CD8-positive, alpha-beta memory T cell (primary cell): ENCODE data around the gene TRIM67. TPM values are rescaled to one million over a fixed set of nuclear protein-coding genes. Genes with fewer than 3 reads are reported as not detected.
A peak's percentile ranks its signal among the peaks of the same experiment; 100 is the strongest.
"Not testable (repeated sequence)": the region's sequence is repeated elsewhere in the genome, so short reads cannot be mapped to it uniquely, and the experiment has no call there.

Experiments used
- CTCF ChIA-PET: fragments of 350-600 bp; sonication (Branson Sonifier 250); formaldehyde crosslinking; loops from one replicate; lab custom pipeline; 2021; ENCODE audit warnings: antibody characterized with exemption; lab: Charles Lee
- POLR2A ChIA-PET: fragments of 350-600 bp; sonication (Branson Sonifier 250); formaldehyde crosslinking; loops from one replicate; lab custom pipeline; 2021; ENCODE audit warnings: antibody characterized with exemption; lab: Charles Lee
- DNase-seq, 5 donors: peaks; one replicate each; pipeline versions ENCODE4 v3.0.0 to v3.0.0-alpha.2; 2020 to 2022; ENCODE audit warnings: mixed read lengths in 1 of 5
- H3K27ac ChIP-seq: one replicate; pipeline ENCODE4 v1.7.0; 2013; ENCODE audit warnings: low read depth, mild to moderate bottlenecking, low read length, moderate library complexity
- H3K27me3 ChIP-seq: 2 replicates; pipeline ENCODE4 v1.7.0; 2013; ENCODE audit warnings: low read length, mild to moderate bottlenecking; ENCODE audit not compliant: insufficient read depth, poor library complexity, severe bottlenecking
- H3K36me3 ChIP-seq: 2 replicates; pipeline ENCODE4 v1.7.0; 2013; ENCODE audit warnings: mild to moderate bottlenecking, low read length, moderate library complexity; ENCODE audit not compliant: insufficient read depth
- H3K4me1 ChIP-seq: 2 replicates; pipeline ENCODE4 v1.7.0; 2013; ENCODE audit warnings: mild to moderate bottlenecking, low read length, moderate library complexity; ENCODE audit not compliant: insufficient read depth
- H3K4me3 ChIP-seq: 2 replicates; pipeline ENCODE4 v1.7.0; 2013; ENCODE audit warnings: mild to moderate bottlenecking, low read length
- H3K9me3 ChIP-seq: 2 replicates; pipeline ENCODE4 v1.7.0; 2013; ENCODE audit warnings: mild to moderate bottlenecking, low read length
- H3K27ac Mint-ChIP-seq, 8 donors: one replicate each; pipeline ENCODE4 v1.8.0; 2020 to 2021; ENCODE audit warnings: mixed read lengths in 8 of 8, mild to moderate bottlenecking in 6 of 8, inconsistent platforms in 3 of 8, moderate library complexity in 3 of 8
- H3K27me3 Mint-ChIP-seq, 2 donors: one replicate each; pipeline ENCODE4 v1.8.0; 2020 to 2021; ENCODE audit warnings: mixed read lengths in 2 of 2, mild to moderate bottlenecking in 1 of 2, moderate library complexity in 1 of 2
- H3K36me3 Mint-ChIP-seq, 3 donors: one replicate each; pipeline ENCODE4 v1.8.0; 2020 to 2021; ENCODE audit warnings: mixed read lengths in 3 of 3, inconsistent platforms in 1 of 3, mild to moderate bottlenecking in 1 of 3
- H3K4me1 Mint-ChIP-seq, 3 donors: one replicate each; pipeline ENCODE4 v1.8.0; 2020 to 2021; ENCODE audit warnings: mixed read lengths in 3 of 3, inconsistent platforms in 1 of 3, mild to moderate bottlenecking in 1 of 3
- H3K4me3 Mint-ChIP-seq, 7 donors: one replicate each; pipeline ENCODE4 v1.8.0; 2020 to 2021; ENCODE audit warnings: mixed read lengths in 7 of 7, mild to moderate bottlenecking in 6 of 7, moderate library complexity in 4 of 7, inconsistent platforms in 2 of 7
- H3K9me3 Mint-ChIP-seq, 5 donors: one replicate each; pipeline ENCODE4 v1.8.0; 2020 to 2022; ENCODE audit warnings: mixed read lengths in 5 of 5, mild to moderate bottlenecking in 3 of 5, moderate library complexity in 2 of 5, inconsistent platforms in 1 of 5
- polyA plus RNA-seq: library from polyadenylated mRNA; unstranded; fragments of 300-500 nt; fragmentation: Illumina TruSeq; gene quantifications from one replicate; pipeline ENCODE4 v1.2.3, GENCODE V29; 2021
- total RNA-seq, 2 experiments: library from RNA; stranded (reverse); gene quantifications; one replicate each; pipeline ENCODE4 v1.2.3, GENCODE V29; 2021

The TRIM67 gene
- total and polyA plus RNA-seq, 3 experiments from 2014 or later, result not detected

GRCh38 chr1:231128471-231128870 is 33.4 kb upstream of the TRIM67 start:
- H3K4me3 ChIP-seq, DNase-seq, H3K27ac ChIP-seq, H3K9me3 Mint-ChIP-seq, H3K4me1 ChIP-seq, H3K36me3 ChIP-seq, CTCF ChIA-PET, H3K4me1 Mint-ChIP-seq, H3K36me3 Mint-ChIP-seq, H3K4me3 Mint-ChIP-seq, H3K9me3 ChIP-seq, H3K27ac Mint-ChIP-seq, POLR2A ChIA-PET, H3K27me3 ChIP-seq: not testable (repeated sequence)
- H3K27me3 Mint-ChIP-seq, result peaks cover 2 to 21% of the 10 kb centered on the region in 2 donors

DNA sequence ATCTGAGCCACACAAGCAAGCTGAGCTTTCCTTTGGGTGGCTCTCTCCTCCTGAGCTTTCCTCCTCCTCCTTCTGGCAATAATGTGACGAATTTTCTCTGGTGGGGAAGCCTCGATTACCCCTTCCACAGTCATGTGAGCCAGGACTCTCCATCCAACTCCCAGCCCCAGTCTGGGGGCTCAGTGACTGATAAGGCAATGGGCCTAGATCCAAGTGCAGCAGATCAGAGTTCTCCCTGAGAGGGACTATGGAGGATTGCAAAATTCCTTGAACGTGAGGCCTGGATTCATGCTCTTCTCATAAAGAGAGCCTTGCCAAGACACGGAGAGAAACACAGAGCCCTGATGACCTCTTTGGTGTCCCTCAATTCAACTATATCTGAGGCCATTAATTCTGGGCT is 31.3 kb upstream of the TRIM67 start:
- no peaks in the 10 kb centered on the region for H3K4me1 Mint-ChIP-seq

DNA sequence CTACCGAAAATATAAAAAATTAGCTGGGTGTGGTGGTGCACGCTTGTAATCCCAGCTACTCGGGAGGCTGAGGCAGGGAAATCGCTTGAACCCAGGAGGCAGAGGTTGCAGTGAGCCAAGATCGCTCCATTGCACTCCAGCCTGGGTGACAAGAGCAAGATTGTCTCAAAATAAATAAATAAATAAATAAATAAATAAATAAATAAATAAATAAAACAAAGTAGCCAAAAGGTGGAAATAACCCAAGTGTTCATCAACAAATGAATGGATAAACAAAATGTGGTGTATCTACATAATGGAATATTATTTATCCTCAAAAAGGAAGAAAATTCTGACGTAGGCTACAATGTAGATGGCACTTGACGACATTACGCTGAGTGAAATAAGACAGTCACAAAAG is 29.3 kb upstream of the TRIM67 start:
- H3K4me1 ChIP-seq, H3K4me3 Mint-ChIP-seq, CTCF ChIA-PET, DNase-seq, H3K9me3 Mint-ChIP-seq, H3K9me3 ChIP-seq, H3K27ac Mint-ChIP-seq, POLR2A ChIA-PET, H3K27ac ChIP-seq, H3K36me3 Mint-ChIP-seq, H3K36me3 ChIP-seq, H3K4me1 Mint-ChIP-seq, H3K27me3 ChIP-seq, H3K4me3 ChIP-seq: not testable (repeated sequence)
- peaks cover 0 to 13% of the 10 kb centered on the region in 2 donors for H3K27me3 Mint-ChIP-seq

More for the DNA sequence above, 31.3 kb upstream of the TRIM67 start:
- H3K9me3 Mint-ChIP-seq, result peaks cover 0 to 6% (median 0%) of the 10 kb centered on the region in 5 donors
- POLR2A ChIA-PET, result no interaction called here
- CTCF ChIA-PET, result no interaction called here
- DNase-seq, result no peak
- Histone ChIP-seq H3K36me3 (no peaks in the 10 kb centered on the region), H3K9me3 (no peaks in the 10 kb centered on the region), H3K4me3 (no peak overlapping the region), H3K27ac (no peak overlapping the region), H3K4me1 (no peaks in the 10 kb centered on the region), H3K27me3 (no peaks in the 10 kb centered on the region)
- H3K4me3 Mint-ChIP-seq, result no peak overlapping the region
- H3K36me3 Mint-ChIP-seq, result peaks cover 0 to 3% (median 0%) of the 10 kb centered on the region in 3 donors
- peaks cover 0 to 18% of the 10 kb centered on the region in 2 donors for H3K27me3 Mint-ChIP-seq
- no peak overlapping the region for H3K27ac Mint-ChIP-seq

DNA sequence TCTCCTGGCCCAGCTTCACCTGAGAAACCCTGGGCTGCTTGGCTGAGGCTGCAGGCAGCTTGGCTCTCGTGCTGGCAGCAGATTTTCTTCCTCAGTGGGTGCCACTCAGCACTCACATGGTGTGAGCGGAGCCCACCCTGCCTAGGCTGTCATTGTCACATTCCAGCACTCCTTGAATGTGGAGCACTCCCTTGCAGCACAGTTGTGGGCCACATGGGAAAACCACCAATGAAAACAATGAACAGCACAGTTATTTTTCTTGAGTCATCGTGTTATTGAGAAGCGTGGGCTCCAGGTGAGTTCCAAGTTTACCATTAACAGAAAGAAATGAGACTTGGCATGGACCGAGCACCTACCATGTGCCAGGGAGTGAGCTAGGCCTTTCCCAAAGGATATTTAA is 27.2 kb upstream of the TRIM67 start:
- no peaks in the 10 kb centered on the region for H3K4me1 Mint-ChIP-seq
- POLR2A ChIA-PET, result no interaction called here
- no peaks in the 10 kb centered on the region for H3K36me3 ChIP-seq
- H3K9me3 Mint-ChIP-seq, result no peaks in the 10 kb centered on the region
- no peak overlapping the region for H3K27ac Mint-ChIP-seq
- no peak overlapping the region for H3K4me3 Mint-ChIP-seq
- H3K27me3 ChIP-seq, result no peaks in the 10 kb centered on the region
- CTCF ChIA-PET, result no interaction called here
- H3K9me3 ChIP-seq, result no peaks in the 10 kb centered on the region
- no peaks in the 10 kb centered on the region for H3K4me1 ChIP-seq
- H3K36me3 Mint-ChIP-seq, result no peaks in the 10 kb centered on the region
- no peak overlapping the region for H3K4me3 ChIP-seq
- H3K27me3 Mint-ChIP-seq, result peaks cover 4 to 20% of the 10 kb centered on the region in 2 donors
- no peak overlapping the region for H3K27ac ChIP-seq
- no peak for DNase-seq

DNA sequence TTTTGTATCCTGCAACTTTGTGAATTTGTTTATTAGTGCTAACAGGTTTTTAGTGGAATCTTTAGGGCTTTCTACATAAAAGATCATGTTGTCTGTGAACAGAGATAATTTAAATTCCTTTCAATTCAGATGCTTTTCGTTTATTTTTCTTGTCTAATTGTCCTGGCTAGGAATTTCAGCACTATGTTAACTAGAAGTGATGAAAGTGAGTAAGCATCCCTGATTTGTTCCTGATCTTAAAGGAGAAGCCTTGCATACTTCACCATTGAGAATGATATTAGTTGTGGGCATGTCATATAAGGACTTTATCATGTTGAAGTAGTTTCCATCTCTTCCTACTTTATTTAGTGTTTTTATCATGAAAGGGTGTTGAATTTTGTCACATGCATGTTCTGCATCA is 23.6 kb upstream of the TRIM67 start:
- H3K27me3 ChIP-seq, result no peaks in the 10 kb centered on the region
- Mint-ChIP-seq H3K4me1 (no peaks in the 10 kb centered on the region), H3K27ac (no peak overlapping the region), H3K9me3 (peaks cover 0 to 2% (median 0%) of the 10 kb centered on the region in 5 donors), H3K4me3 (no peak overlapping the region), H3K36me3 (no peaks in the 10 kb centered on the region), H3K27me3 (peaks cover 13 to 48% of the 10 kb centered on the region in 2 donors)
- no peak overlapping the region for H3K27ac ChIP-seq
- H3K4me3 ChIP-seq, result no peak overlapping the region
- no peaks in the 10 kb centered on the region for H3K4me1 ChIP-seq
- DNase-seq, result no peak
- no peaks in the 10 kb centered on the region for H3K9me3 ChIP-seq
- ChIA-PET CTCF (no interaction called here), POLR2A (no interaction called here)
- H3K36me3 ChIP-seq, result no peaks in the 10 kb centered on the region

DNA sequence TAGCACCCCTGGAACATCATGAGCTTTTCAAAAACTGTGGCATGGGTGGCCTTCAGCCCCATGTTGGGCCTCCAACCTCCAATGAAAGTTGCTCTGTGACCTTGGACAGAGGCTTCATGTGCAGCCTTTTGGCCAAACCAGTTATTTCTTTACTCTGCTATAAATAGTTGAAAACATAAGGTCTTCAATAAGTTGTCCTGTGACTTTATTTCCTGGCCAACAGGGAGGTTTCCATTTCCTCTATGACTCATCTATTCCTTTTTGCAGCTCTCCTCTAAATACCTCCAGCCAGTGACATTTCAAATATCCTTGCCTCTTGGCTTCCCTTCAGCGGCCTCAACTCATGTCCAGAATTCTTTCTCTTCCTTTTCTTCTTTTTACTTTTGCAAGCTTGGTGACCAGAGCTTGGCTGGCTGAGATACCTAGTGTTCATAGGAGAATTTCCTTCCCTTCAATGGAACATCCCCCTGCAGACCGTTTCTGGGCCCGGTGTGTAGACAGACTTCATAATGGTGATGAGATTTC is 22.7 kb upstream of the TRIM67 start:
- CTCF ChIA-PET, result no interaction called here
- no peaks in the 10 kb centered on the region for H3K36me3 ChIP-seq
- H3K27ac Mint-ChIP-seq, result peak overlapping the region in 1 of 8 donors; percentile 1
- no peak overlapping the region for H3K27ac ChIP-seq
- H3K27me3 Mint-ChIP-seq, result peaks cover 13 to 53% of the 10 kb centered on the region in 2 donors
- H3K4me3 Mint-ChIP-seq, result no peak overlapping the region
- H3K9me3 Mint-ChIP-seq, result peaks cover 0 to 2% (median 0%) of the 10 kb centered on the region in 5 donors
- POLR2A ChIA-PET, result no interaction called here
- no peaks in the 10 kb centered on the region for H3K27me3 ChIP-seq
- DNase-seq, result no peak
- H3K4me3 ChIP-seq, result no peak overlapping the region
- no peaks in the 10 kb centered on the region for H3K36me3 Mint-ChIP-seq
- no peaks in the 10 kb centered on the region for H3K4me1 ChIP-seq
- H3K4me1 Mint-ChIP-seq, result no peaks in the 10 kb centered on the region
- H3K9me3 ChIP-seq, result no peaks in the 10 kb centered on the region

DNA sequence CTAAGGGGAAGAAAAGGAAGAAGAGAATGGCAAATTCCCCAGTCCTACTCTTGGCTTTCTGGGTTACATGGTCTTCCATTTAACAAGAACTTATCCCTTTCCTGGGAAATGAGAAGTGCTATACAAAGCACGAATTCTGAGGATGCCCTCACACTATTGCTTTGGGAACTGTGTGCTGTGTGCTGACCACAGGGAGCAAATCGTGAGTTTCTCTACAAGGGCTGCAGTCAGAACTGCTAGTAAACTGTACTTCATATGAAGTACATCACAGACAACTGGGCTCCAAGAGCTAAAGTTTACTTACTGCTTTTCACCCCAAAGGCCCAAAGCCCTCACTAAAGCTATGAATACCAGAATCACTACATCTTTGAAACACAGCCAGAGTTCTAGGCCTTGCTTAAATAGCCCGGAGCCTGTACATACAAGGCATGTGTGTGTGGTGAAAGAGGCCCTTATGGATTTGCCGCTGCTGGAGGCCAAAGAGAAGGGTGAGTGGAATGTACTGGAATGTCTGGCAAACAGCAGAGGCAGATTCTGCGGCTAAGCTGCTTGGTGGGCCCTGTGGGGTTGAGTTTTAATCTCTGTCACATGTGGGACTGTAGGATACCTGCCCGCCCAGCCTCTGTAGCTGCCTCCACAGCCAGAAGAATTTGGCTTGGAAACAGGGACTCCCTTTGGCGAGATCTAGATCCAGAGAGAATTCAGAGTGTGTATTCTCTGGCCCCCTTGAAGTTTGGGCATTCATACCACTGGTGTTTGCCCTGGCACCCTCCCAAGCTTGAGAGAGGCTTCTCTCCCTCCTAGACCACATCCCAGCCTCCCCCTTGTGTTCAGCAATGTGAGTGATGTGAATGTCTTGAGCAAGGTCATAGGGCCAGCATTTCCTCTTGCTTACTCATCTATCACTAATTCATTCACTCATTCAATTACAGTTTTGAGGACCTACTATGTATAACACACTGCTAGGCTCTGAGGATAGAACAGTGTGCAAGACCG is 21.9 kb upstream of the TRIM67 start:
- Histone ChIP-seq H3K27ac (no peak overlapping the region), H3K9me3 (no peaks in the 10 kb centered on the region), H3K36me3 (no peaks in the 10 kb centered on the region), H3K4me1 (no peaks in the 10 kb centered on the region), H3K27me3 (no peaks in the 10 kb centered on the region), H3K4me3 (no peak overlapping the region)
- POLR2A ChIA-PET, result no interaction called here
- CTCF ChIA-PET, result no interaction called here
- no peak for DNase-seq
- Mint-ChIP-seq H3K4me3 (no peak overlapping the region), H3K9me3 (peaks cover 0 to 2% (median 0%) of the 10 kb centered on the region in 5 donors), H3K27ac (peak overlapping the region in 1 of 8 donors; percentile 11), H3K36me3 (no peaks in the 10 kb centered on the region), H3K4me1 (no peaks in the 10 kb centered on the region), H3K27me3 (peaks cover 17 to 48% of the 10 kb centered on the region in 2 donors)

DNA sequence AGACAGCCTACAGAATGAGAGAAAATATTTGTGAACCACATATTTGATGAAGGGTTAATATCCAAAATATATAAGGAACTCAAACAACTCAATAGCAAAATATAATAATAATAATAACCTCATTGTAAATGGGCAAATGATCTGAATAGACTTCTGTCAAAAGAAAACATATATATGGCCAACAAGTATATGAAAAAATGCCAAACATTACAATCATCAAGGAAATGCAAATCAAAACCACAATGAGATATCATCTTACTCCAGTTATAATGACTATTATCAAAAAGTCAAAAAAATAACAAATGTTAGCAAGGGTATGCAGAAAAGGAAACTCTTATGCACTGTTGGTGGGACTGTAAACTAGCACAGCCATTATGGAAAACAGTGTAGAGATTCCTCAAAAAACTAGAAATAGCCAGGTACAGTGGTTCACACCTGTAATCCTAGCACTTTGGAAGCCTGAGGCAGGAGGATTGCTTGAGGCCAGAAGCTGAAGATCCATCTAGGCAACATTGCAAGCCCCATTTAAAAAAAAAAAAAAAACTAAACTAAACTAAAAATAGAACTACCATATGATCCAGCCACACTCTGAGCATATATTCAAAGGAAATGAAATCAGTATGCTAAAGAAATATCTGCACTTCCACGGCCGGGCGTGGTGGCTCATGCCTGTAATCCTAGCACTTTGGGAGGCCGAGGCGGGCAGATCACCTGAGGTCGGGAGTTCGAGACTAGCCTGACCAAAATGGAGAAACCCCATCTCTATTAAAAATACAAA is 17.3 kb upstream of the TRIM67 start:
- Histone ChIP-seq H3K4me1 (no peaks in the 10 kb centered on the region), H3K4me3 (no peak overlapping the region), H3K36me3 (no peaks in the 10 kb centered on the region), H3K27ac (no peak overlapping the region), H3K27me3 (no peaks in the 10 kb centered on the region), H3K9me3 (no peaks in the 10 kb centered on the region)
- Mint-ChIP-seq H3K9me3 (peaks cover 0 to 4% (median 0%) of the 10 kb centered on the region in 5 donors), H3K27me3 (peaks cover 19 to 51% of the 10 kb centered on the region in 2 donors), H3K36me3 (no peaks in the 10 kb centered on the region), H3K4me3 (no peak overlapping the region), H3K27ac (no peak overlapping the region), H3K4me1 (no peaks in the 10 kb centered on the region)
- ChIA-PET POLR2A (no interaction called here), CTCF (no interaction called here)
- DNase-seq, result no peak
